K562 (cell line): Measurements from ENCODE around the gene PIGN. TPM values are rescaled to one million over a fixed set of nuclear protein-coding genes. Genes with fewer than 3 reads are reported as not detected.

Source experiments
- ATAC-seq: fragments of 200-7000 bp; cut with Tn5 transposase; 3 replicates; pipeline ENCODE4 v1.9.1; 2020; ENCODE audit warnings: moderate library complexity
- BruUV-seq: library from RNA; stranded (reverse); fragments of 400-500 nt; replicated peaks from 2 replicates; lab custom pipeline; 2021; lab: Mats Ljungman, UMichigan
- CTCF ChIA-PET: fragments of 300-600 bp; formaldehyde crosslinking; extraction: SDS; loops from one replicate; lab custom pipeline; 2021; ENCODE audit warnings: low intra/inter-chr PET ratio; lab: Yijun Ruan, JAX
- POLR2A ChIA-PET: fragments of 300-600, 350-650 bp; sonication (Branson Sonifier 250); formaldehyde crosslinking; extraction: SDS; loops from one replicate; lab custom pipeline; 2021; ENCODE audit warnings: antibody characterized with exemption, inconsistent platforms; lab: Yijun Ruan, JAX
- DNase-seq, 4 experiments: peaks; one replicate each; pipeline versions ENCODE4 v3.0.0 to v3.0.0-alpha.2; 2011 to 2018; ENCODE audit warnings: low spot score in 3 of 4, mixed read lengths in 3 of 4; ENCODE audit errors: extremely low read depth in 1 of 4
- FAIRE-seq: peaks from 2 replicates; lab custom pipeline; 2011; peaks lifted over from hg19 to GRCh38; lab: Jason Lieb, UNC
- H2AFZ ChIP-seq: 2 replicates; pipeline ENCODE4 v1.6.0; 2011; ENCODE audit warnings: low read depth, low read length, control low read depth, inconsistent platforms
- H3K27ac ChIP-seq: fragments of 200-600 bp; 3 replicates; pipeline ENCODE4 v1.8.0; 2011; ENCODE audit warnings: low read depth, mild to moderate bottlenecking, control low read depth, inconsistent platforms, low read length, moderate library complexity, mixed read lengths; ENCODE audit errors: extremely low read depth
- H3K27me3 ChIP-seq, 2 experiments: fragments of 300-600 bp in 1 of 2; 2 replicates in 1 of 2; 3 replicates in 1 of 2; pipeline versions ENCODE4 v1.6.0 to v1.8.0; 2011; ENCODE audit warnings: inconsistent platforms in 2 of 2, low read length in 2 of 2, mild to moderate bottlenecking in 1 of 2, mixed read lengths in 1 of 2, moderate library complexity in 1 of 2; ENCODE audit not compliant: control insufficient read depth in 2 of 2, insufficient read depth in 2 of 2
- H3K36me3 ChIP-seq: fragments of 300-600 bp; 3 replicates; pipeline ENCODE4 v1.8.0; 2011; ENCODE audit warnings: mild to moderate bottlenecking, low read length, inconsistent platforms; ENCODE audit not compliant: control insufficient read depth, insufficient read depth
- H3K4me1 ChIP-seq, 2 experiments: fragments of 200-600 bp in 1 of 2; replicated peaks in 1 of 2; 2 replicates in 1 of 2; 3 replicates in 1 of 2; pipeline versions ENCODE4 v1.5.1 to v1.8.0; 2011; ENCODE audit warnings: inconsistent platforms in 2 of 2, low read length in 2 of 2, mild to moderate bottlenecking in 1 of 2, mixed read lengths in 1 of 2, moderate library complexity in 1 of 2; ENCODE audit not compliant: control insufficient read depth in 2 of 2, insufficient read depth in 2 of 2
- H3K4me2 ChIP-seq: 2 replicates; pipeline ENCODE4 v1.6.1; 2011; ENCODE audit warnings: low read length, control low read depth, inconsistent platforms, mixed read lengths; ENCODE audit not compliant: insufficient read depth
- H3K4me3 ChIP-seq: fragments of 200-600 bp; sonication (generic), shearing (Covaris generic); 2 replicates; pipeline ENCODE4 v1.5.1; 2016; ENCODE audit warnings: control low read depth, inconsistent platforms
- H3K79me2 ChIP-seq: fragments of 200-600 bp; 3 replicates; pipeline ENCODE4 v1.8.0; 2011; ENCODE audit warnings: low read length, inconsistent platforms; ENCODE audit not compliant: control insufficient read depth, insufficient read depth
- H3K9ac ChIP-seq, 2 experiments: 2 replicates each; pipeline versions ENCODE4 v1.6.0 to v1.6.1; 2011; ENCODE audit warnings: low read depth in 2 of 2, low read length in 2 of 2, control low read depth in 1 of 2, inconsistent platforms in 1 of 2, mild to moderate bottlenecking in 1 of 2, mixed read lengths in 1 of 2; ENCODE audit not compliant: insufficient read depth in 1 of 2
- H3K9me1 ChIP-seq: one replicate; pipeline ENCODE4 v1.6.0; 2011; ENCODE audit warnings: inconsistent platforms, mild to moderate bottlenecking, low read length, moderate library complexity; ENCODE audit not compliant: control insufficient read depth, insufficient read depth
- H3K9me3 ChIP-seq: replicated peaks from 2 replicates; pipeline ENCODE4 v1.5.1; 2011; ENCODE audit warnings: low read depth, low read length, inconsistent platforms; ENCODE audit not compliant: control insufficient read depth, insufficient read depth
- H4K20me1 ChIP-seq: replicated peaks from 2 replicates; pipeline ENCODE4 v1.6.1; 2011; ENCODE audit warnings: low read length, inconsistent platforms, mixed read lengths; ENCODE audit not compliant: control insufficient read depth, insufficient read depth
- CHD1 ChIP-seq: fragments of 200-600 bp; sonication (generic); IDR thresholded peaks from one replicate; pipeline ENCODE4 v1.6.1; 2012; ENCODE audit warnings: mild to moderate bottlenecking, moderate library complexity, low read length, inconsistent platforms
- DNMT1 ChIP-seq: fragments of 450-650 bp; IDR thresholded peaks from 2 replicates; pipeline ENCODE4 v1.6.1; 2016; ENCODE audit warnings: antibody characterized with exemption, mild to moderate bottlenecking
- HNRNPH1 ChIP-seq: fragments of 200-400 bp; formaldehyde crosslinking; optimal IDR thresholded peaks from 2 replicates; pipeline ENCODE3; 2017; ENCODE audit warnings: low read depth, mild to moderate bottlenecking, low read length, moderate library complexity
- JUN ChIP-seq, 2 experiments: sonication (generic) in 1 of 2; formaldehyde crosslinking in 1 of 2; IDR thresholded peaks; 2 replicates each; pipeline versions ENCODE4 v1.6.1 to v1.8.0; 2012 to 2022; ENCODE audit warnings: borderline replicate concordance in 2 of 2, mild to moderate bottlenecking in 2 of 2, improper control_type of control experiment in 1 of 2, low read depth in 1 of 2, low read length in 1 of 2, missing genetic modification reagents in 1 of 2
- KAT2B ChIP-seq: IDR thresholded peaks from one replicate; pipeline ENCODE4 v1.6.1; 2012; ENCODE audit warnings: low read depth, mild to moderate bottlenecking, control low read depth, inconsistent platforms, low read length, moderate library complexity
- KDM4B ChIP-seq, 2 experiments: fragments of 450-650 bp in 1 of 2; sonication (generic) in 1 of 2; IDR thresholded peaks; 2 replicates each; pipeline ENCODE4 v1.6.1; 2016 to 2017; ENCODE audit warnings: borderline replicate concordance in 2 of 2, antibody characterized with exemption in 1 of 2, low read depth in 1 of 2, mild to moderate bottlenecking in 1 of 2
- MCM7 ChIP-seq, 2 experiments: fragments of 450-650 bp; IDR thresholded peaks; 2 replicates each; pipeline ENCODE4 v1.6.1; 2016 to 2018
- MYNN ChIP-seq, 2 experiments: sonication (generic); formaldehyde crosslinking in 1 of 2; IDR thresholded peaks; 2 replicates each; pipeline versions ENCODE4 v1.5.0 to v1.6.1; 2016 to 2020; ENCODE audit warnings: antibody characterized with exemption in 1 of 2, missing genetic modification reagents in 1 of 2
- PPARD ChIP-seq: fragments of 250-450 bp; sonication (Bioruptor Pico); IDR thresholded peaks from 2 replicates; pipeline ENCODE4 v1.8.0; 2022; ENCODE audit warnings: inconsistent platforms, mild to moderate bottlenecking, moderate library complexity
- RBM39 ChIP-seq: fragments of 200-400 bp; formaldehyde crosslinking; optimal IDR thresholded peaks from 2 replicates; pipeline ENCODE3; 2018; ENCODE audit warnings: low read depth, low read length
- SMAD3 ChIP-seq: fragments of 450-650 bp; formaldehyde crosslinking; conservative IDR thresholded peaks from 2 replicates; pipeline ENCODE4 v1.4.0; 2020; ENCODE audit warnings: mild to moderate bottlenecking
- SMAD4 ChIP-seq: fragments of 250-450 bp; sonication (Bioruptor Pico); conservative IDR thresholded peaks from 2 replicates; pipeline ENCODE4 v1.8.0; 2021; ENCODE audit warnings: inconsistent platforms, mild to moderate bottlenecking, moderate library complexity
- SRSF9 ChIP-seq: fragments of 200-400 bp; formaldehyde crosslinking; IDR thresholded peaks from 2 replicates; pipeline ENCODE4 v1.6.1; 2017; ENCODE audit warnings: low read depth, low read length, borderline replicate concordance
- TFAM ChIP-seq: fragments of 250-450 bp; sonication (Bioruptor Pico); conservative IDR thresholded peaks from 2 replicates; pipeline ENCODE4 v1.5.0; 2021; ENCODE audit warnings: mild to moderate bottlenecking, moderate library complexity
- ZBTB17 ChIP-seq: fragments of 450-650 bp; formaldehyde crosslinking; IDR thresholded peaks from 2 replicates; pipeline ENCODE4 v1.4.0; 2020; ENCODE audit warnings: mild to moderate bottlenecking
- ZNF274 ChIP-seq: IDR thresholded peaks from 2 replicates; pipeline ENCODE4 v1.6.1; 2011; ENCODE audit warnings: low read depth, mild to moderate bottlenecking, low read length, moderate library complexity, borderline replicate concordance
- ZNF699 ChIP-seq: fragments of 250-450 bp; sonication (Bioruptor Pico); IDR thresholded peaks from 2 replicates; pipeline ENCODE4 v1.8.0; 2021; ENCODE audit warnings: mild to moderate bottlenecking, moderate library complexity; ENCODE audit not compliant: insufficient replicate concordance
- WGBS: fragments of 100-300 bp; shearing (Covaris generic); methylation state at CpG from one replicate; pipeline ENCODE4 v1.1.6; 2016; ENCODE audit warnings: low coverage, mixed read lengths; ENCODE audit not compliant: insufficient coverage; ENCODE audit errors: missing lambda C conversion rate; 5-methylcytosine and 5-hydroxymethylcytosine counted together
- in situ Hi-C: fragments of 300-500 bp; cut with MboI; formaldehyde crosslinking; loops from 4 replicates; pipeline ENCODE4 v1.15.0; 2018; ENCODE audit warnings: inconsistent platforms, mixed read lengths
- intact Hi-C: fragments of 100-400 bp; cut with micrococcal nuclease; formaldehyde crosslinking; loops from 2 replicates; pipeline ENCODE4 v1.14.2; 2022
- polyA plus RNA-seq, 8 experiments: library from polyadenylated mRNA; depleted of rRNA in 4 of 8; stranded (reverse) in 5 of 8; unstranded in 3 of 8; fragments of >200 nt; fragmentation: Nextera tagmentation in 2 of 8; fragmentation: Illumina TruSeq in 1 of 8; extraction: Ambion mirVana in 2 of 8; extraction: Trizol in 1 of 8; gene quantifications; 2 replicates each; pipeline versions ENCODE4 v1.2.1 to v1.2.3, GENCODE V29; 2011 to 2014; ENCODE audit warnings: inconsistent platforms in 1 of 8, missing spikeins in 1 of 8
- total RNA-seq, 7 experiments: library from RNA; depleted of rRNA in 6 of 7; stranded (reverse); fragments of >200 nt in 6 of 7; fragmentation: Illumina TruSeq in 2 of 7; extraction: Trizol in 2 of 7; gene quantifications; 2 replicates each; pipeline versions ENCODE4 v1.2.1 to v1.2.3, GENCODE V29; 2011 to 2021; ENCODE audit warnings: low replicate concordance in 1 of 7
- TF ChIP-seq, protein P1 (sequence below): fragments of 450-650 bp; conservative IDR thresholded peaks from 2 replicates; pipeline ENCODE4 v1.6.1; 2016; ENCODE audit warnings: missing genetic modification characterization, low read depth, mild to moderate bottlenecking, missing compliant biosample characterization, moderate library complexity

PIGN gene
- total and polyA plus RNA-seq, 9 of the 15 experiments (the other 6 are each of a cell fraction or from before 2014, with no cell fraction given): 9.9 to 25.6 (median 17.3) TPM

DNA sequence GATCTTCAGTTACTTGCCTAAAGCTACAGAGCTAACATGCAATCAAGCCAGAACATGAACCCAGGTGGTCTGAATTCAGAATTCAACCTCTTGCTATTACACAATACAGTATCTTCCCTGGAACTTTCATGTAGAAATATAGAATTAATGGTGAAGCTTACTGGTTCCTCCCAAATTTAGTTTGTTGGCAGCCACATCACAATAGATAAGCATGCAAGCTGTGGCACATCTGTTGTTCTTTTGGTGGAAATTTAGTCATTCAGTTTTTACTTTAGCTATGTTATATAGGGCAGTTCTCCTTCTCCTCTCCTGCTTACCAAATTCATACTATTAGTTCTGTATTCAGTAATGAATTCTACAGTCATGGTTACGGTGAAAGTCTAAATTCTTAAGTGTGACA, 193.0 kb downstream of the PIGN start:
- POLR2A ChIA-PET: no interaction called here

DNA sequence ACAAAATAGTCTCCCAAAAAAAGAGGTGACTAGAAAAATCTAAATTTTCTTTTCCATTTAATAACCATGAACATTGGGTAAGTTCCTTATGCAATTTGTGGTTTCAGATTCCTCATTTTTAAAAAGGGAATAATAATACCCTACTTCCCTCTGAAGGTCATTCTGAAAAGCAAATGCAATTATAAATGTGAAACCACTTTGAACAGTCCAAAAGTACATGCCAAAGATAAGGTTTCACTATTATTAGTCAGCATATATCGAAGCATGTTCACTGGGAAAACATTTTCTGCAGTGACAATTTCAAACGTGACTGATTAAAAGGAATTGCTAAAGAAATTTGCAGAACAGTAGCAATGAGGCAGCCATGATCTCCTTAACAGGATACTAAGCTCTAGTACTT, 193.9 kb downstream of the PIGN start:
- Histone ChIP-seq H3K4me2 (no peak overlapping the region), H3K27ac (no peak overlapping the region), H4K20me1 (no peaks in the 10 kb centered on the region), H2AFZ (no peak overlapping the region), H3K4me1 (no peaks in the 10 kb centered on the region), H3K79me2 (no peaks in the 10 kb centered on the region), H3K36me3 (no peaks in the 10 kb centered on the region), H3K9me1 (no peaks in the 10 kb centered on the region), H3K9ac (no peak overlapping the region), H3K9me3 (no peaks in the 10 kb centered on the region), H3K27me3 (no peaks in the 10 kb centered on the region), H3K4me3 (no peak overlapping the region)
- intact Hi-C loops (no loop called here), in situ Hi-C loops (no loop called here)
- WGBS: 0% methylated on average over 2 of the region's 2 CpGs
- no peak for DNase-seq
- no peak for FAIRE-seq
- POLR2A ChIA-PET: no interaction called here
- no peak for ATAC-seq
- CTCF ChIA-PET: no interaction called here
- TF ChIP-seq HNRNPH1: no peak
- no peak for TF ChIP-seq KDM4B (IDR thresholded peaks at IDR 0.05; ENCODE audit: borderline replicate concordance in 2 of 2, low read depth in 1 of 2)
- TF ChIP-seq DNMT1: no peak
- TF ChIP-seq TFAM (CRISPR knock-in tag): no peak
- TF ChIP-seq SMAD3 (CRISPR knock-in tag): no peak
- TF ChIP-seq RBM39: no peak
- TF ChIP-seq CHD1: no peak
- TF ChIP-seq PPARD (CRISPR knock-in tag): no peak
- no TSS peak for BruUV-seq

More for the DNA sequence above, 193.0 kb downstream of the PIGN start:
- Histone ChIP-seq H3K4me1 (no peaks in the 10 kb centered on the region), H3K27me3 (no peaks in the 10 kb centered on the region), H2AFZ (no peak overlapping the region), H3K27ac (no peak overlapping the region), H3K36me3 (no peaks in the 10 kb centered on the region), H3K4me3 (no peak overlapping the region), H4K20me1 (no peaks in the 10 kb centered on the region), H3K4me2 (no peak overlapping the region), H3K9me3 (no peaks in the 10 kb centered on the region), H3K9ac (no peak overlapping the region), H3K9me1 (no peaks in the 10 kb centered on the region), H3K79me2 (no peaks in the 10 kb centered on the region)
- DNase-seq (no peak), ATAC-seq (no peak), FAIRE-seq (no peak)
- in situ Hi-C loops (no loop called here), intact Hi-C loops (no loop called here)
- no peak for TF ChIP-seq JUN (IDR thresholded peaks at IDR 0.05; ENCODE audit: borderline replicate concordance, low read depth, low read length)
- TF ChIP-seq JUN (CRISPR knock-in tag; IDR thresholded peaks at IDR 0.05; ENCODE audit: borderline replicate concordance): no peak
- no peak for TF ChIP-seq SRSF9
- no peak for TF ChIP-seq ZNF699 (CRISPR knock-in tag)
- TF ChIP-seq ZBTB17 (CRISPR knock-in tag): no peak
- TF ChIP-seq SMAD4 (CRISPR knock-in tag): no peak
- TF ChIP-seq, protein P1, sequence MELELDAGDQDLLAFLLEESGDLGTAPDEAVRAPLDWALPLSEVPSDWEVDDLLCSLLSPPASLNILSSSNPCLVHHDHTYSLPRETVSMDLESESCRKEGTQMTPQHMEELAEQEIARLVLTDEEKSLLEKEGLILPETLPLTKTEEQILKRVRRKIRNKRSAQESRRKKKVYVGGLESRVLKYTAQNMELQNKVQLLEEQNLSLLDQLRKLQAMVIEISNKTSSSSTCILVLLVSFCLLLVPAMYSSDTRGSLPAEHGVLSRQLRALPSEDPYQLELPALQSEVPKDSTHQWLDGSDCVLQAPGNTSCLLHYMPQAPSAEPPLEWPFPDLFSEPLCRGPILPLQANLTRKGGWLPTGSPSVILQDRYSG (tag): no peak
- no peak for TF ChIP-seq MYNN (IDR thresholded peaks at IDR 0.05)
- no peak for TF ChIP-seq MYNN (CRISPR knock-in tag; IDR thresholded peaks at IDR 0.05)
- no peak for TF ChIP-seq MCM7 (IDR thresholded peaks at IDR 0.05)
- no peak for TF ChIP-seq ZNF274
- no peak for TF ChIP-seq KAT2B
- BruUV-seq: no TSS peak
- 0% methylated on average over 1 of the region's 1 CpG for WGBS
- CTCF ChIA-PET: no interaction called here
